Coronary artery (tissue), 2 donors: ENCODE measurements around the gene BBS1.

Experiments
- DNase-seq: peaks from one replicate; pipeline ENCODE4 v3.0.0-alpha.2; 2017; ENCODE audit warnings: low spot score
- H3K27ac ChIP-seq, 2 donors: fragments of 200-600 bp; sonication (generic); one replicate each; pipeline ENCODE4 v1.5.1; 2016 to 2019
- H3K4me3 ChIP-seq: fragments of 200-600 bp; sonication (generic); 2 replicates; pipeline ENCODE4 v1.5.1; 2016; ENCODE audit warnings: mild to moderate bottlenecking, moderate library complexity
- TF ChIP-seq, protein P1 (sequence below): fragments of 200-600 bp; sonication (generic); IDR thresholded peaks from one replicate; pipeline ENCODE4 v1.5.1; 2019; ENCODE audit warnings: antibody characterized with exemption

The BBS1 gene

DNA sequence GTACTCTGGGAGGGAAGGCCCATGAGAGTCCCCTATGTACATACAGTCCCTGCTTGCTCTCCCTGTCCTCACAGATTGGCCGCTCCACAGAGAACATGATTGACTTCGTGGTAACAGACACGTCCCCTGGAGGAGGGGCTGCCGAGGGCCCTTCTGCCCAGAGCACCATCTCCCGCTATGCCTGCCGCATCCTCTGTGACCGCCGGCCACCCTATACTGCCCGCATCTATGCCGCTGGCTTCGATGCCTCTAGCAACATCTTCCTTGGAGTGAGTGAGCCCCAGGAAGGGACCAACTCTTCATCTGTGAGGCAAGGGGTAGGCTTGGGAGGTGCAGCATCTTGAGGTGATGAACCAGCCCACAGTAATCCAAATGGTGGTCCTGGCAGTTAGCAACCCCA lies 37.3 kb upstream of the BBS1 start:
- TF ChIP-seq, protein P1, sequence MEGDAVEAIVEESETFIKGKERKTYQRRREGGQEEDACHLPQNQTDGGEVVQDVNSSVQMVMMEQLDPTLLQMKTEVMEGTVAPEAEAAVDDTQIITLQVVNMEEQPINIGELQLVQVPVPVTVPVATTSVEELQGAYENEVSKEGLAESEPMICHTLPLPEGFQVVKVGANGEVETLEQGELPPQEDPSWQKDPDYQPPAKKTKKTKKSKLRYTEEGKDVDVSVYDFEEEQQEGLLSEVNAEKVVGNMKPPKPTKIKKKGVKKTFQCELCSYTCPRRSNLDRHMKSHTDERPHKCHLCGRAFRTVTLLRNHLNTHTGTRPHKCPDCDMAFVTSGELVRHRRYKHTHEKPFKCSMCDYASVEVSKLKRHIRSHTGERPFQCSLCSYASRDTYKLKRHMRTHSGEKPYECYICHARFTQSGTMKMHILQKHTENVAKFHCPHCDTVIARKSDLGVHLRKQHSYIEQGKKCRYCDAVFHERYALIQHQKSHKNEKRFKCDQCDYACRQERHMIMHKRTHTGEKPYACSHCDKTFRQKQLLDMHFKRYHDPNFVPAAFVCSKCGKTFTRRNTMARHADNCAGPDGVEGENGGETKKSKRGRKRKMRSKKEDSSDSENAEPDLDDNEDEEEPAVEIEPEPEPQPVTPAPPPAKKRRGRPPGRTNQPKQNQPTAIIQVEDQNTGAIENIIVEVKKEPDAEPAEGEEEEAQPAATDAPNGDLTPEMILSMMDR = no peak
- Histone ChIP-seq H3K4me3 (no peak overlapping the region), H3K27ac (no peak overlapping the region)
- DNase-seq = no peak

DNA sequence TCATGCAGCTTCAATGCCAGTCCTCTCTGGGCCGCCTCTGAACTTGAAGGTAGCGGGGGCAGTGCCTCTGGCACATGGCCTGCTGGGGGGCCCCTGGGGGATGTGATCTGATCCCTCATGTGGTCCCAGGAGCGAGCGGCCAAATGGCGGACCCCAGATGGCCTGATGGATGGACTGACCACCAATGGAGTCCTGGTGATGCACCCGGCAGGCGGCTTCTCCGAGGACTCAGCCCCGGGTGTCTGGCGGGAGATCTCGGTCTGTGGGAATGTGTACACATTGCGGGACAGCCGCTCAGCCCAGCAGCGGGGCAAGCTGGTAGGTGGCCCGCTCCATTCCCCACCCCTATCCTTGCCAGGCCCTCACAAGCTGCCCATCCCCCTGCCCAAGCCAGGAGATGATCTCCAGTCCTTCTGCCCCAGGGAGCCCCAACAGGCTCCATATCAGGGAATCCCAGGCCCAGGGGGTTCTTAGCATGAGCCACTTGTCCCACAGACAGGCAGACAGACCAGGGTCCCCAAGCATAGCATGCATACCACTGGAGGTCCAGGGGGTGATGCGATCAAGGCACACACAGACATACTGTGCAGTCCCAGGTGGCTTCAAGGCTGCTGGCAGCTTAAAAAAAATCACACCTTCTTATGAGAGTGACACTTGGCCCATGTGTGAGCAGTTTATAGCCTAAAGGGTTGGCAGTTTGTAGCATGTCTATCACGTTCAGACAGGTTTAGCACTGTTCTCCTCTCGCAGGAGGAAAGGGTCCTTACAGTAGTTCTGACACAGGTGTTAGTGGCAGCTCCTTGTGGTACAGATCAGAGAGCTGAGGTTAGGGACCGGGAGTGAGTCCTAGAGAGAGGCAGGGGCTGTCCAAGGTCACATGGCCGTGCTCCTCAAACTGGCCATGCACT lies 36.6 kb upstream of the BBS1 start:
- no peak for DNase-seq
- Histone ChIP-seq H3K27ac (no peak overlapping the region), H3K4me3 (no peak overlapping the region)
- TF ChIP-seq, protein P1 = no peak

DNA sequence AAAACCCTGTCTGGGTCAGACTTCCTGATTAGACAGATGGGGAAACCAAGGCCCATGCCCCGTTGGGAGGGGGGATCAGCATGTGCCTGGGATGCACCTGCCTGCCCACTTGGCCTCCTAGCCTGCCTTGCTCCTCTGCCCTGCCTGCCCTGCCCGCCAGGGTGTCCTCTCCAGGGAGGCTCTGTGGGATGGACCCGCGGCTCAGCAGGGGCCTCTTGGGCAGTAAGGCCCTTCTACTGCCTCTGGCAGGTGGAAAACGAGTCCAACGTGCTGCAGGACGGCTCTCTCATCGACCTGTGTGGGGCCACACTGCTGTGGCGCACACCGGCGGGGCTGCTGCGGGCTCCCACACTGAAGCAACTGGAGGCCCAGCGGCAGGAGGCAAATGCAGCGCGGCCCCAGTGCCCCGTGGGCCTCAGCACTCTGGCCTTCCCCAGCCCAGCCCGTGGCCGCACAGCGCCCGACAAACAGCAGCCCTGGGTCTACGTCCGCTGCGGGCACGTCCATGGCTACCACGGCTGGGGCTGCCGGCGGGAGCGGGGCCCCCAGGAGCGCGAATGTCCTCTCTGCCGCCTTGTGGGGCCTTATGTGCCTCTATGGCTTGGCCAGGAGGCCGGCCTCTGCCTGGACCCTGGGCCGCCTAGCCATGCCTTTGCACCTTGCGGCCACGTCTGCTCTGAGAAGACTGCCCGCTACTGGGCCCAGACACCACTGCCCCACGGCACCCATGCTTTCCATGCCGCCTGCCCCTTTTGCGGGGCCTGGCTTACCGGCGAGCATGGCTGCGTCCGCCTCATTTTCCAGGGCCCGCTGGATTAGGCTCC lies 34.9 kb upstream of the BBS1 start:
- H3K4me3 ChIP-seq = no peak overlapping the region
- TF ChIP-seq, protein P1 = no peak
- DNase-seq = no peak
- H3K27ac ChIP-seq = no peak overlapping the region

DNA sequence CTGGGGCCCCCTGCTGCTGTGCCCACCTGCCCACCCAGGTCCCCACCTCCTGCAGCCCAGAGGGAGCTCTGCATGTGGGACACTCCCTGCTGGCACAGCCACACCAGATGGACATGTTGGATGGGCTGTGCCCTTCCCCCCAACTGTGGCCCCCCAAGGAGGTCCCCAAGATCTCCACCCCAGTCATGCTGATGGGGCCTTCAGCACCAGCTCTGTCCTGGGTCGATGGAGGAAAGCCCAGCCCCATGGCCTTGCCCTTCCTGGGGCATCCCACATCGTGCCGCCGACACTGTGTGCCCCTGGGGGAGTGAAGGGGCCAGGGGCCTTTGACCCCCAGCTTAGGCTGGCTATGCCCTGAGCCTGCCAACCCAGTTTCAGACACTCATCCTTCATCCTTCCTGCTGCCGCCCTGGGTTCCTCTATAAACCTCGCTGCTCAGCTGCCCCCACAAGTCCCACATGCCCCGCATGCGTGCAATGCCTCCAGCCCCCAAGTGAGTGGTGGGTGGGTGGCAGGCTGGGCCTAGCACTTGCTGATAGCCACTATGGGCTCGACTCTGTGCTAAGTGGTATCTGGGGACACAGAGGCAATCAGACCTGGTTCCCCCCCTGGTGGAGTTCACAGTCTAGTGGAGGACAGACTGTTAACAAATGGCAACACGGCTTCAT lies 34.1 kb upstream of the BBS1 start:
- TF ChIP-seq, protein P1 = no peak
- H3K4me3 ChIP-seq = no peak overlapping the region
- no peak for DNase-seq
- H3K27ac ChIP-seq = no peak overlapping the region

DNA sequence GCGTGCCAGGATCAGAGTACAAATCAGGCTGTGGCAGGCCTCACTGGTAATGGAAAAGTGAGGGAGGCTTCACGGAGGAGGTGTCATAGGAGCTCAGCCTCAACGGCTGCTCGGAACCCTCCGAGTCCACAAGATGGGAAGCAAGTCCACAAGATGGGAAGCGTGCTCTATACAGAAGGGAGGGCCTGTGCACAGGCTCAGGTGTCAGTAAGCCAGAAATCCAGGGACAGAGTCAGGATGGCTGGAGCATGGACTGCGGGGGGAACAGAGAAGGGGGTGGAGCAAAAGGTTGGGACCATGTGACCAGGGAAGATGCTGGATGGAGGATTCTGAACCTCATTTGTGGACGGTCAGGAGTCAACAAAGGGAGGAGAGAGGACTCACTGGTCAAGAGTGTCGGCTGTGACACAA lies 33.6 kb upstream of the BBS1 start:
- DNase-seq = no peak
- TF ChIP-seq, protein P1 = no peak
- Histone ChIP-seq H3K4me3 (no peak overlapping the region), H3K27ac (no peak overlapping the region)

DNA sequence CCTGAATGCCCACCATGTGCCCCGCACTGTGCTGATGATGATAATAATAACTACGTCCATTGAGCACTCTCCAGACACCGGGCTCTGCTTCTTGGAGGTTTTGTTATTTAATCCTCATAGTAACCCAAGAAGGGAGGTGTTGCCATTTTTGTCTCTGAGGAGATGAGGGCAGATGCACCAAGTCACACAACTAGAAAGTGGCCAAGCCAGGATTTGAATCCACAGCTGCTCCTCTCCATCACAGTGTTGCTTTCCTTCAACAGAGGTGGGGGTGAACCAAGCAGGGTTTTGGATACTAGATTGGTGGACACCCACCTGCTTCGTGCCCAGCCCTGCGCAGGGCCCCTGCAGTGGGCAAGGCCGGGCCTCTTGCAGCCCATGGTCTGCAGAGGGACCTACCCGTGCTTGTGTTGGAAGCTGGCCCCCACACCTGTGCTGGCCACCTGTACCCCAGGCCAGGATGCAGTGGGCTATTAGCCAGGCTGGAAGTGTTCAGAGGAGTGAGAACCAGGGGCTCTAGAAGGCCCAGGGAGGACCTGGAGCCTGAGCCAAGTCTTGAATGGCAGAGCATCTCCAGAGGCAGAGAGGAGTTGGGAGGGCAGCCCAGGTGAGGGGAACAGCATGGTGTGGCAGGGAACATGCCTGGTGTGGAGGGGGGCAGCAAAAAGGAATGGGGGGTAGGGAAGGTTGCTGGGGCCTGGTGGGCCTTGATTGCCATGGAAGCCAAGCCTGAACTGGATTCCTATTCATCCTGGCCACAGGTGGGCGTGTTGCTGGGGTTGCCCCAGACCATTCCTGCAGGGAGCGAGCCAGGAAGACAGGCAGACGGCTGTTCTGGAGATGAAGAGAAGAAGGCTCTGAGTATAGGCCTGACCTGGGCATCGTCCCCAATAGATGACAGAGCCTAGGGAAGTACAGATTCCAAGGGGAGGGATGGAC lies 32.9 kb upstream of the BBS1 start:
- H3K27ac ChIP-seq = no peak overlapping the region
- H3K4me3 ChIP-seq = no peak overlapping the region
- TF ChIP-seq, protein P1 = no peak
- DNase-seq = no peak
